K562 (cell line): ENCODE measurements around the gene ZCWPW1. TPM values are rescaled to one million over a fixed set of nuclear protein-coding genes. Genes with fewer than 3 reads are reported as not detected.

Source experiments
- CTCF ChIP-seq, 3 experiments: IDR thresholded peaks in 2 of 3; conservative IDR thresholded peaks in 1 of 3; 2 replicates each; pipeline ENCODE4 v1.5.1; 2011 to 2012; ENCODE audit warnings: low read length in 3 of 3, mild to moderate bottlenecking in 3 of 3, control low read depth in 2 of 3, improper control_type of control experiment in 1 of 3, inconsistent platforms in 1 of 3, low read depth in 1 of 3, mixed read lengths in 1 of 3, moderate library complexity in 1 of 3; ENCODE audit not compliant: insufficient read depth in 2 of 3
- GMEB1 ChIP-seq: fragments of 250-450 bp; sonication (Bioruptor Pico); IDR thresholded peaks from 2 replicates; pipeline ENCODE4 v1.4.0; 2020; ENCODE audit warnings: mild to moderate bottlenecking
- HMGN3 ChIP-seq: IDR thresholded peaks from 2 replicates; pipeline ENCODE4 v1.6.1; 2011; ENCODE audit warnings: borderline replicate concordance, low read depth, mild to moderate bottlenecking, mixed read lengths, low read length; ENCODE audit not compliant: insufficient read length; ENCODE audit errors: extremely low read depth
- KLF13 ChIP-seq: fragments of 450-650 bp; IDR thresholded peaks from 2 replicates; pipeline ENCODE4 v1.6.1; 2016; ENCODE audit warnings: missing genetic modification characterization, low read depth, mild to moderate bottlenecking, missing compliant biosample characterization, moderate library complexity, borderline replicate concordance
- MAZ ChIP-seq, 2 experiments: fragments of 450-650 bp in 1 of 2; sonication (generic) in 1 of 2; formaldehyde crosslinking; IDR thresholded peaks in 1 of 2; conservative IDR thresholded peaks in 1 of 2; 2 replicates each; pipeline versions ENCODE4 v1.4.0 to v1.5.0; 2020; ENCODE audit warnings: mild to moderate bottlenecking in 1 of 2, missing genetic modification reagents in 1 of 2
- MTA2 ChIP-seq: fragments of 450-650 bp; IDR thresholded peaks from 2 replicates; pipeline ENCODE4 v1.6.1; 2016; ENCODE audit warnings: low read depth
- MYNN ChIP-seq, 2 experiments: sonication (generic); formaldehyde crosslinking in 1 of 2; IDR thresholded peaks; 2 replicates each; pipeline versions ENCODE4 v1.5.0 to v1.6.1; 2016 to 2020; ENCODE audit warnings: antibody characterized with exemption in 1 of 2, missing genetic modification reagents in 1 of 2
- NFE2L1 ChIP-seq: fragments of 450-650 bp; IDR thresholded peaks from 2 replicates; pipeline ENCODE4 v1.6.1; 2016; ENCODE audit warnings: missing genetic modification characterization, low read depth, mild to moderate bottlenecking, missing compliant biosample characterization, moderate library complexity, borderline replicate concordance
- NONO ChIP-seq, 2 experiments: fragments of 200-400 bp in 1 of 2; fragments of 450-650 bp in 1 of 2; formaldehyde crosslinking in 1 of 2; IDR thresholded peaks; 2 replicates each; pipeline ENCODE4 v1.6.1; 2017; ENCODE audit warnings: low read depth in 2 of 2, mild to moderate bottlenecking in 2 of 2, moderate library complexity in 2 of 2, low read length in 1 of 2
- THAP12 ChIP-seq: fragments of 250-450 bp; sonication (Bioruptor Pico); IDR thresholded peaks from 2 replicates; pipeline ENCODE4 v1.9.0; 2021; ENCODE audit warnings: mild to moderate bottlenecking, inconsistent platforms
- THRAP3 ChIP-seq: fragments of 450-650 bp; IDR thresholded peaks from 2 replicates; pipeline ENCODE4 v1.6.1; 2016; ENCODE audit warnings: mild to moderate bottlenecking, inconsistent platforms, borderline replicate concordance
- polyA plus RNA-seq, 8 experiments: library from polyadenylated mRNA; depleted of rRNA in 4 of 8; stranded (reverse) in 5 of 8; unstranded in 3 of 8; fragments of >200 nt; fragmentation: Nextera tagmentation in 2 of 8; fragmentation: Illumina TruSeq in 1 of 8; extraction: Ambion mirVana in 2 of 8; extraction: Trizol in 1 of 8; gene quantifications; 2 replicates each; pipeline versions ENCODE4 v1.2.1 to v1.2.3, GENCODE V29; 2011 to 2014; ENCODE audit warnings: inconsistent platforms in 1 of 8, missing spikeins in 1 of 8
- total RNA-seq, 7 experiments: library from RNA; depleted of rRNA in 6 of 7; stranded (reverse); fragments of >200 nt in 6 of 7; fragmentation: Illumina TruSeq in 2 of 7; extraction: Trizol in 2 of 7; gene quantifications; 2 replicates each; pipeline versions ENCODE4 v1.2.1 to v1.2.3, GENCODE V29; 2011 to 2021; ENCODE audit warnings: low replicate concordance in 1 of 7

Gene ZCWPW1
- total and polyA plus RNA-seq, 9 of the 15 experiments (the other 6 are each of a cell fraction or from before 2014, with no cell fraction given) = 0.18 to 1.7 (median 1.2) TPM

- peak; percentile 52 for TF ChIP-seq HMGN3
- TF ChIP-seq THAP12 (CRISPR knock-in tag) = peak; percentile 81
- peak; percentile 58 for TF ChIP-seq MYNN (IDR thresholded peaks at IDR 0.05)
- no peak for TF ChIP-seq MYNN (CRISPR knock-in tag; IDR thresholded peaks at IDR 0.05)
- no peak for TF ChIP-seq NFE2L1 (tag)
- TF ChIP-seq GMEB1 (CRISPR knock-in tag) = no peak
- TF ChIP-seq CTCF (IDR thresholded peaks at IDR 0.05 in 2 of 3, conservative IDR thresholded peaks at IDR 0.05 in 1 of 3; ENCODE audit: insufficient read depth in 2 of 3, low read depth in 1 of 3, low read length in 3 of 3) = peak; percentile 95 to 98 (median 98)
- TF ChIP-seq THRAP3 = no peak
- no peak for TF ChIP-seq KLF13
- TF ChIP-seq MTA2 = no peak
- TF ChIP-seq MAZ (CRISPR knock-in tag; conservative IDR thresholded peaks at IDR 0.05 in 1 of 2, IDR thresholded peaks at IDR 0.05 in 1 of 2) = peak; percentile 40 to 72; a peak in 3 of 4 replicates
- TF ChIP-seq NONO (IDR thresholded peaks at IDR 0.05; ENCODE audit: low read depth in 2 of 2, low read length in 1 of 2) = peak in 1 of 2 experiments; percentile 63; a peak in 1 of 4 replicates
Measured at GRCh38 chr7:100469227-100470044, 40.9 kb upstream of the ZCWPW1 start (continued).
